H1 (cell line): Measurements from ENCODE around the gene FRMPD1. TPM values are rescaled to one million over a fixed set of nuclear protein-coding genes. Genes with fewer than 3 reads are reported as not detected.

Experiments
- CTCF ChIA-PET: fragments of 300-600 bp; sonication (Branson Sonifier 250); formaldehyde crosslinking; loops from one replicate; lab custom pipeline; 2021; ENCODE audit not compliant: partially characterized antibody; lab: Charles Lee
- POLR2A ChIA-PET: fragments of 300-600 bp; sonication (Branson Sonifier 250); formaldehyde crosslinking; loops from one replicate; lab custom pipeline; 2021; ENCODE audit warnings: inconsistent platforms; ENCODE audit not compliant: partially characterized antibody; lab: Charles Lee
- DNase-seq, 2 experiments: peaks; one replicate each; pipeline versions ENCODE4 v3.0.0 to v3.0.0-alpha.2; 2010 to 2022; ENCODE audit warnings: low spot score in 2 of 2, low read depth in 1 of 2, mixed read lengths in 1 of 2
- FAIRE-seq: peaks from 2 replicates; lab custom pipeline; 2011; peaks lifted over from hg19 to GRCh38; lab: Jason Lieb, UNC
- H2AFZ ChIP-seq: 2 replicates; pipeline ENCODE4 v1.8.1; 2012; ENCODE audit warnings: low read length, inconsistent platforms
- H2AK5ac ChIP-seq: 2 replicates; pipeline ENCODE4 v1.6.1; 2013; ENCODE audit warnings: low read depth, low read length
- H2BK120ac ChIP-seq: replicated peaks from 2 replicates; pipeline ENCODE3; 2013; ENCODE audit warnings: low read depth, low read length, inconsistent platforms
- H2BK12ac ChIP-seq: 2 replicates; pipeline ENCODE4 v1.6.1; 2013; ENCODE audit warnings: low read depth, low read length
- H2BK15ac ChIP-seq: 2 replicates; pipeline ENCODE4 v1.6.1; 2013; ENCODE audit warnings: low read length
- H2BK20ac ChIP-seq: 2 replicates; pipeline ENCODE4 v1.6.1; 2013; ENCODE audit warnings: low read length
- H2BK5ac ChIP-seq: 2 replicates; pipeline ENCODE4 v1.6.1; 2013; ENCODE audit warnings: low read depth, low read length
- H3K14ac ChIP-seq: 2 replicates; pipeline ENCODE4 v1.6.1; 2013; ENCODE audit warnings: inconsistent platforms; ENCODE audit not compliant: insufficient read length
- H3K18ac ChIP-seq: 2 replicates; pipeline ENCODE4 v1.6.1; 2013; ENCODE audit warnings: low read length; ENCODE audit errors: extremely low read depth
- H3K23ac ChIP-seq: 2 replicates; pipeline ENCODE4 v1.6.1; 2013; ENCODE audit warnings: inconsistent platforms; ENCODE audit not compliant: insufficient read length
- H3K23me2 ChIP-seq: 2 replicates; pipeline ENCODE4 v1.6.1; 2013; ENCODE audit warnings: low read depth, low read length
- H3K27ac ChIP-seq: 2 replicates; pipeline ENCODE4 v1.6.1; 2011; ENCODE audit warnings: low read depth, low read length, inconsistent platforms
- H3K27me3 ChIP-seq, 4 experiments: replicated peaks in 1 of 4; 1 replicate in 1 of 4; 2 replicates in 3 of 4; pipeline versions ENCODE4 v1.6.1 to v1.8.1; 2011 to 2013; ENCODE audit warnings: low read length in 3 of 4, mild to moderate bottlenecking in 3 of 4, inconsistent platforms in 2 of 4, mixed read lengths in 2 of 4, moderate library complexity in 1 of 4; ENCODE audit not compliant: control insufficient read depth in 3 of 4, insufficient read depth in 3 of 4; ENCODE audit errors: extremely low read depth in 1 of 4
- H3K36me3 ChIP-seq, 4 experiments: 2 replicates each; pipeline versions ENCODE4 v1.6.1 to v1.8.1; 2011 to 2013; ENCODE audit warnings: mild to moderate bottlenecking in 4 of 4, low read length in 3 of 4, moderate library complexity in 2 of 4, control low read depth in 1 of 4, inconsistent platforms in 1 of 4; ENCODE audit not compliant: insufficient read depth in 4 of 4, control insufficient read depth in 2 of 4
- H3K4ac ChIP-seq: replicated peaks from 2 replicates; pipeline ENCODE3; 2013; ENCODE audit warnings: low read length, low read depth, mixed read lengths, inconsistent platforms; ENCODE audit not compliant: insufficient read length
- H3K4me1 ChIP-seq, 4 experiments: replicated peaks in 1 of 4; 1 replicate in 1 of 4; 2 replicates in 3 of 4; pipeline versions ENCODE4 v1.6.1 to v1.8.1; 2011 to 2013; ENCODE audit warnings: low read length in 3 of 4, inconsistent platforms in 2 of 4, mixed read lengths in 1 of 4; ENCODE audit not compliant: insufficient read depth in 4 of 4, control insufficient read depth in 3 of 4
- H3K4me2 ChIP-seq, 2 experiments: 2 replicates each; pipeline versions ENCODE4 v1.6.1 to v1.8.1; 2011 to 2013; ENCODE audit warnings: low read depth in 2 of 2, low read length in 2 of 2, control low read depth in 1 of 2, inconsistent platforms in 1 of 2, mild to moderate bottlenecking in 1 of 2; ENCODE audit not compliant: insufficient read depth in 1 of 2
- H3K4me3 ChIP-seq, 4 experiments: fragments of 200-600, 300-600 bp in 1 of 4; sonication (generic), shearing (Covaris generic), sonication (Bioruptor Twin) in 1 of 4; 2 replicates each; pipeline versions ENCODE4 v1.5.1 to v1.8.1; 2011 to 2016; ENCODE audit warnings: low read length in 4 of 4, low read depth in 3 of 4, control low read depth in 2 of 4, inconsistent platforms in 2 of 4, mild to moderate bottlenecking in 2 of 4, mixed read lengths in 1 of 4, moderate library complexity in 1 of 4; ENCODE audit not compliant: insufficient read depth in 2 of 4; ENCODE audit errors: extremely low read depth in 1 of 4
- H3K56ac ChIP-seq: replicated peaks from 2 replicates; pipeline ENCODE3; 2013; ENCODE audit warnings: low read depth, mild to moderate bottlenecking, mixed read lengths, low read length, inconsistent platforms; ENCODE audit not compliant: insufficient read length
- H3K79me1 ChIP-seq: 2 replicates; pipeline ENCODE4 v1.6.1; 2013; ENCODE audit warnings: low read depth, low read length, control low read depth
- H3K79me2 ChIP-seq, 2 experiments: 2 replicates each; pipeline versions ENCODE4 v1.6.1 to v1.8.1; 2012 to 2013; ENCODE audit warnings: low read length in 2 of 2, mild to moderate bottlenecking in 2 of 2, inconsistent platforms in 1 of 2; ENCODE audit not compliant: insufficient read depth in 2 of 2, control insufficient read depth in 1 of 2
- H3K9ac ChIP-seq, 4 experiments: replicated peaks in 1 of 4; 1 replicate in 1 of 4; 2 replicates in 3 of 4; pipeline versions ENCODE4 v1.6.1 to v1.8.1; 2011 to 2013; ENCODE audit warnings: low read depth in 3 of 4, low read length in 3 of 4, control low read depth in 2 of 4, mild to moderate bottlenecking in 2 of 4, moderate library complexity in 2 of 4, inconsistent platforms in 1 of 4; ENCODE audit errors: extremely low read depth in 1 of 4
- H3K9me3 ChIP-seq, 2 experiments: 2 replicates each; pipeline versions ENCODE4 v1.6.1 to v1.8.1; 2012 to 2013; ENCODE audit warnings: mild to moderate bottlenecking in 2 of 2, moderate library complexity in 2 of 2, control low read depth in 1 of 2, inconsistent platforms in 1 of 2, low read depth in 1 of 2, low read length in 1 of 2, mixed read lengths in 1 of 2; ENCODE audit not compliant: insufficient read depth in 2 of 2
- H4K20me1 ChIP-seq, 2 experiments: replicated peaks in 1 of 2; 2 replicates each; pipeline versions ENCODE3 to v1.8.1; 2011 to 2013; ENCODE audit warnings: inconsistent platforms in 2 of 2, low read length in 2 of 2, mild to moderate bottlenecking in 1 of 2; ENCODE audit not compliant: insufficient read depth in 2 of 2, control insufficient read depth in 1 of 2
- H4K5ac ChIP-seq: 2 replicates; pipeline ENCODE4 v1.6.1; 2013; ENCODE audit warnings: low read length, low read depth, mixed read lengths, inconsistent platforms; ENCODE audit not compliant: insufficient read length
- H4K8ac ChIP-seq: 2 replicates; pipeline ENCODE4 v1.8.0; 2013; ENCODE audit warnings: mild to moderate bottlenecking, moderate library complexity, low read length, inconsistent platforms; ENCODE audit not compliant: insufficient read depth; ENCODE audit errors: extremely low read depth
- H4K91ac ChIP-seq: replicated peaks from 2 replicates; pipeline ENCODE3; 2013; ENCODE audit warnings: low read length, mixed read lengths, inconsistent platforms; ENCODE audit not compliant: insufficient read length
- ASH2L ChIP-seq: fragments of 200-600, 300-600 bp; sonication (generic); IDR thresholded peaks from one replicate; pipeline ENCODE4 v1.7.1; 2017; ENCODE audit warnings: low read length
- BRCA1 ChIP-seq: IDR thresholded peaks from 2 replicates; pipeline ENCODE4 v1.6.1; 2012; ENCODE audit warnings: low read depth, low read length, improper control_type of control experiment
- CBX8 ChIP-seq: fragments of 300-800, 300-1000 bp; sonication (generic); IDR thresholded peaks from 2 replicates; pipeline ENCODE4 v1.7.1; 2016; ENCODE audit warnings: low read depth, low read length, borderline replicate concordance
- CEBPB ChIP-seq: IDR thresholded peaks from 2 replicates; pipeline ENCODE4 v1.6.1; 2012; ENCODE audit warnings: low read depth, low read length
- EP300 ChIP-seq, 2 experiments: IDR thresholded peaks; 1 replicate in 1 of 2; 2 replicates in 1 of 2; pipeline ENCODE4 v1.6.1; 2011 to 2012; ENCODE audit warnings: low read depth in 2 of 2, low read length in 2 of 2, mild to moderate bottlenecking in 2 of 2, borderline replicate concordance in 1 of 2, inconsistent platforms in 1 of 2, moderate library complexity in 1 of 2
- HDAC6 ChIP-seq: IDR thresholded peaks from one replicate; pipeline ENCODE4 v1.7.1; 2012; ENCODE audit warnings: low read depth, mild to moderate bottlenecking, inconsistent platforms, low read length, moderate library complexity
- KDM1A ChIP-seq: fragments of 200-600, 300-600 bp; sonication (generic); IDR thresholded peaks from 2 replicates; pipeline ENCODE4 v1.7.1; 2016; ENCODE audit warnings: mild to moderate bottlenecking, low read length, borderline replicate concordance
- KDM4A ChIP-seq: IDR thresholded peaks from one replicate; pipeline ENCODE4 v1.7.1; 2012; ENCODE audit warnings: low read depth, mild to moderate bottlenecking, moderate library complexity, low read length, inconsistent platforms; ENCODE audit not compliant: severe bottlenecking
- NANOG ChIP-seq: IDR thresholded peaks from 2 replicates; pipeline ENCODE4 v1.6.1; 2011; ENCODE audit warnings: low read length, low read depth, mild to moderate bottlenecking, inconsistent platforms; ENCODE audit not compliant: insufficient read depth, poor library complexity, severe bottlenecking
- PHF8 ChIP-seq: fragments of 200-600 bp; sonication (generic); conservative IDR thresholded peaks from 2 replicates; pipeline ENCODE4 v1.7.1; 2012; ENCODE audit warnings: low read depth, mild to moderate bottlenecking, inconsistent platforms, low read length, moderate library complexity
- SP1 ChIP-seq: IDR thresholded peaks from 2 replicates; pipeline ENCODE4 v1.6.1; 2011; ENCODE audit warnings: low read depth, low read length
- TEAD4 ChIP-seq: IDR thresholded peaks from 2 replicates; pipeline ENCODE4 v1.6.1; 2012; ENCODE audit warnings: low read depth, low read length, inconsistent platforms, mixed read lengths
- WGBS, 2 experiments: shearing (Covaris generic) in 1 of 2; methylation state at CpG; one replicate each; pipeline versions ENCODE4 v1.1.6 to v1.1.7; 2013 to 2015; ENCODE audit warnings: low lambda C conversion rate in 2 of 2, mixed read lengths in 2 of 2, inconsistent platforms in 1 of 2, low coverage in 1 of 2, missing lambda C conversion rate in 1 of 2; ENCODE audit not compliant: insufficient replicate concordance in 2 of 2, insufficient coverage in 1 of 2, insufficient read length in 1 of 2; ENCODE audit errors: extremely low coverage in 1 of 2, missing lambda C conversion rate in 1 of 2; 5-methylcytosine and 5-hydroxymethylcytosine counted together
- polyA plus RNA-seq, 7 experiments: library from polyadenylated mRNA; depleted of rRNA in 3 of 7; stranded (reverse) in 5 of 7; unstranded in 2 of 7; fragments of >200 nt in 5 of 7; fragments of 200-250 nt in 2 of 7; gene quantifications; 1 replicate in 5 of 7; 2 replicates in 1 of 7; 4 replicates in 1 of 7; pipeline versions ENCODE4 v1.2.1 to v1.2.3, GENCODE V29; 2011 to 2013; ENCODE audit warnings: missing spikeins in 2 of 7, mixed read lengths in 2 of 7
- total RNA-seq: library from RNA; stranded (reverse); fragmentation: NEBNext Ultra II Directional; extraction: Animal tissue kit (Norgen Biotek cat#: 25700); gene quantifications from 2 replicates; pipeline ENCODE4 v1.2.1, GENCODE V29; 2021
- TF ChIP-seq, protein P1 (sequence below): IDR thresholded peaks from 2 replicates; pipeline ENCODE4 v1.6.1; 2012; ENCODE audit warnings: low read length, inconsistent platforms

The FRMPD1 gene
- total and polyA plus RNA-seq, 2 of the 8 experiments (the other 6 are each of a cell fraction or from before 2014, with no cell fraction given): 0.27 to 0.32 TPM

DNA sequence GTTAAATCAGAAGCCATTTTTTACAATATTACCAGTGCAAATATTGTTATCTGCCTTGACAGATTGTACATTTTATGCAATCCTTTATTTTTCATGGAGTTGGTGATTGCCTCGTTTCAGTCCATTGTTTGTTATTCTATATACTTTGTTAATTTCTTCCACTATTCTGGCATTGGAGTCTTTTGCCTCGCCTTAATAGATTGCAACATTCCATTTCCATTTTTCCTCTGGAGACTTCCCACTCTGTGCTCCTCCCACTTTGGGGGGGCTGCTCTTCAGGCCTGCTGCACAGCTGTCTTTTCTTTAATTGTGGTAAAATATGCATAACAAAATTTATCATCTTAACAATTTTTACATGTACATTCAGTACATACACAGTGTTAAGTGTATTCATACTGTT is 145.5 kb downstream of the FRMPD1 start:
- Histone ChIP-seq H2BK12ac (no peak overlapping the region), H3K4me3 (no peak overlapping the region), H4K8ac (no peak overlapping the region), H3K23me2 (peaks cover 2% of the 10 kb centered on the region; the same call in 1 of the 2 replicates), H2BK120ac (no peak overlapping the region), H3K14ac (no peak overlapping the region), H3K36me3 (no peaks in the 10 kb centered on the region), H4K5ac (no peak overlapping the region), H4K20me1 (no peaks in the 10 kb centered on the region), H2BK5ac (no peak overlapping the region), H2BK15ac (no peak overlapping the region), H3K79me2 (no peaks in the 10 kb centered on the region), H3K56ac (no peak overlapping the region), H4K91ac (no peak overlapping the region), H3K9me3 (no peaks in the 10 kb centered on the region), H2AFZ (no peak overlapping the region), H2BK20ac (no peak overlapping the region), H3K9ac (no peak overlapping the region), H3K79me1 (no peaks in the 10 kb centered on the region), H3K27ac (no peak overlapping the region), H3K18ac (no peak overlapping the region), H3K4me2 (no peak overlapping the region), H2AK5ac (no peak overlapping the region), H3K27me3 (no peaks in the 10 kb centered on the region; a peak in 1 of 7 replicates), H3K4ac (no peak overlapping the region), H3K4me1 (peaks cover 0 to 5% (median 0%) of the 10 kb centered on the region in 4 experiments; a peak in 2 of 7 replicates), H3K23ac (no peak overlapping the region)
- FAIRE-seq: no peak
- WGBS, 2 experiments: 79% methylated on average over 2 of the region's 2 CpGs; no CpG with 5 or more reads in 1 of the 2 experiments
- CTCF ChIA-PET: interaction anchor here (1.4 kb wide), 1 partner anchor 383 kb away, joined by 3 read pairs; no protein-coding TSS in a partner anchor
- no peak for DNase-seq
- POLR2A ChIA-PET: interaction anchor here (2.3 kb wide), 1 partner anchor 12 kb away, joined by 5 read pairs; the partner anchor contains the start of gene EXOSC3
- TF ChIP-seq CEBPB: no peak
- TF ChIP-seq CBX8: no peak
- TF ChIP-seq, protein P1, sequence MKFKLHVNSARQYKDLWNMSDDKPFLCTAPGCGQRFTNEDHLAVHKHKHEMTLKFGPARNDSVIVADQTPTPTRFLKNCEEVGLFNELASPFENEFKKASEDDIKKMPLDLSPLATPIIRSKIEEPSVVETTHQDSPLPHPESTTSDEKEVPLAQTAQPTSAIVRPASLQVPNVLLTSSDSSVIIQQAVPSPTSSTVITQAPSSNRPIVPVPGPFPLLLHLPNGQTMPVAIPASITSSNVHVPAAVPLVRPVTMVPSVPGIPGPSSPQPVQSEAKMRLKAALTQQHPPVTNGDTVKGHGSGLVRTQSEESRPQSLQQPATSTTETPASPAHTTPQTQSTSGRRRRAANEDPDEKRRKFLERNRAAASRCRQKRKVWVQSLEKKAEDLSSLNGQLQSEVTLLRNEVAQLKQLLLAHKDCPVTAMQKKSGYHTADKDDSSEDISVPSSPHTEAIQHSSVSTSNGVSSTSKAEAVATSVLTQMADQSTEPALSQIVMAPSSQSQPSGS: no peak
- no peak for TF ChIP-seq KDM4A
- no peak for TF ChIP-seq ASH2L
- TF ChIP-seq PHF8: no peak
- TF ChIP-seq BRCA1: no peak
- no peak for TF ChIP-seq SP1
- TF ChIP-seq NANOG: no peak
- no peak for TF ChIP-seq KDM1A
- no peak for TF ChIP-seq HDAC6
- no peak for TF ChIP-seq EP300 (IDR thresholded peaks at IDR 0.05; ENCODE audit: borderline replicate concordance in 1 of 2, low read depth in 2 of 2, low read length in 2 of 2)
- no peak for TF ChIP-seq TEAD4
